ENCODE data around the gene SSBP3. TPM values are rescaled to one million over a fixed set of nuclear protein-coding genes. Genes with fewer than 3 reads are reported as not detected.
A peak's percentile ranks its signal among the peaks of the same experiment; 100 is the strongest.

The SSBP3 gene
- total RNA-seq, 1 experiment from 2014 or later, result 115 TPM

DNA sequence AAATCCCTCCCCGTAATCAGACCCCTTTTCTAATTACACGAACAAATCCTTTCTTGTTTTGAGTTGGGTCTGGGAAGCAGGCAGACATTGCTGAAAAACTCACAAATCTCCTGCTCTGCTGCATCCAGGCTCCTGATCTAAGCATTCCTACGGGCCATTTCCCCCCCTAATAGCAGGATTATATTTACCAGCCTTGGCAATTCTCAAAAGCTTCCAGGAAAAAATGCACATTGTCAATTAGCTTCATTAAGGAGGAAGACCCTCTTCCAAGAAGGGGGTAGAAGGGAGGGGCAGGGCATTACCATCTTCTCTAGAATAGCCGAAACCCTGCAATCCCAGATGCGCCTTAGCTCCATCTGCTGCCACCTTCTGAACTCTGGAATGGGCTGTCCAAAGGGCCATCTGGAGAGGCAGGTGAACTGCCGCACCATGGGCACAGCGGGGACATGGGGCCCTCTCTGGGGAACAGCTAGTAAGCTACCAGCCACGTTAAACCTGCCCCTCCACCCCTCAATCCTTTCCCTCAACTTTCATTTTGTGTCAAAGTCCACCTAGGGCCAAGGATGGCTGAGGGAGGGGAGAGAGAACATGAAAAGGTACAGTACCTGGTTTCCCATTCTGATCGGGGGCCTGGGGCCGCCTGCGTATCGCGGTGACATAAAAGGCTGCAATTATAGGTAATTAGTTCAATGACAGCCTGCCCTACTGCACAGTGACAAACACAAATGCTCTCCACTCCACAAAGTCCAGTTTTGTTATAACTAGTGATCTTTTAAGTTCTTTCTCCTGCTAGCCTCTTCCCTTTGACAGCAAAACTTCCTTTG lies 149.5 kb downstream of the SSBP3 start:
- TF ChIP-seq SMAD3 (CRISPR knock-in tag; IDR thresholded peaks at IDR 0.05; ENCODE audit: borderline replicate concordance), result no peak
- TF ChIP-seq ZNF263 (CRISPR knock-in tag; IDR thresholded peaks at IDR 0.05; ENCODE audit: low read depth), result no peak
- no peak for TF ChIP-seq GRHL2 (CRISPR knock-in tag; IDR thresholded peaks at IDR 0.05; ENCODE audit: insufficient replicate concordance, severe bottlenecking)
- TF ChIP-seq GABPB1 (CRISPR knock-in tag; IDR thresholded peaks at IDR 0.05), result no peak
- TF ChIP-seq, protein P1, sequence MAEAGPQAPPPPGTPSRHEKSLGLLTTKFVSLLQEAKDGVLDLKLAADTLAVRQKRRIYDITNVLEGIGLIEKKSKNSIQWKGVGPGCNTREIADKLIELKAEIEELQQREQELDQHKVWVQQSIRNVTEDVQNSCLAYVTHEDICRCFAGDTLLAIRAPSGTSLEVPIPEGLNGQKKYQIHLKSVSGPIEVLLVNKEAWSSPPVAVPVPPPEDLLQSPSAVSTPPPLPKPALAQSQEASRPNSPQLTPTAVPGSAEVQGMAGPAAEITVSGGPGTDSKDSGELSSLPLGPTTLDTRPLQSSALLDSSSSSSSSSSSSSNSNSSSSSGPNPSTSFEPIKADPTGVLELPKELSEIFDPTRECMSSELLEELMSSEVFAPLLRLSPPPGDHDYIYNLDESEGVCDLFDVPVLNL (CRISPR knock-in tag; IDR thresholded peaks at IDR 0.05; ENCODE audit: borderline replicate concordance, low read depth), result no peak
- no peak for TF ChIP-seq FOXK1 (CRISPR knock-in tag; IDR thresholded peaks at IDR 0.05)
- TF ChIP-seq TP53 (CRISPR knock-in tag; IDR thresholded peaks at IDR 0.05), result no peak
- TF ChIP-seq, protein P2, sequence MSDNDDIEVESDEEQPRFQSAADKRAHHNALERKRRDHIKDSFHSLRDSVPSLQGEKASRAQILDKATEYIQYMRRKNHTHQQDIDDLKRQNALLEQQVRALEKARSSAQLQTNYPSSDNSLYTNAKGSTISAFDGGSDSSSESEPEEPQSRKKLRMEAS (CRISPR knock-in tag; IDR thresholded peaks at IDR 0.05), result no peak
- H3K9me3 Mint-ChIP-seq, result no peaks in the 10 kb centered on the region
- peaks cover 41% of the 10 kb centered on the region for H3K4me1 Mint-ChIP-seq
- H3K36me3 Mint-ChIP-seq, result no peaks in the 10 kb centered on the region
- CTCF ChIA-PET, result interaction anchor here (0.6 kb wide), 1 partner anchor 17 kb away, joined by 3 read pairs; no protein-coding TSS in a partner anchor
- H3K27ac Mint-ChIP-seq, result peak overlapping the region; percentile 89
- no peak for DNase-seq (ENCODE audit: low spot score)
- no peaks in the 10 kb centered on the region for H3K27me3 Mint-ChIP-seq (ENCODE audit: low read depth)
- POLR2A ChIA-PET, result interaction anchor here (0.7 kb wide), 1 partner anchor 347 kb away, joined by 5 read pairs; no protein-coding TSS in a partner anchor
- ATAC-seq, result no peak
- no peak overlapping the region for H3K4me3 Mint-ChIP-seq

DNA sequence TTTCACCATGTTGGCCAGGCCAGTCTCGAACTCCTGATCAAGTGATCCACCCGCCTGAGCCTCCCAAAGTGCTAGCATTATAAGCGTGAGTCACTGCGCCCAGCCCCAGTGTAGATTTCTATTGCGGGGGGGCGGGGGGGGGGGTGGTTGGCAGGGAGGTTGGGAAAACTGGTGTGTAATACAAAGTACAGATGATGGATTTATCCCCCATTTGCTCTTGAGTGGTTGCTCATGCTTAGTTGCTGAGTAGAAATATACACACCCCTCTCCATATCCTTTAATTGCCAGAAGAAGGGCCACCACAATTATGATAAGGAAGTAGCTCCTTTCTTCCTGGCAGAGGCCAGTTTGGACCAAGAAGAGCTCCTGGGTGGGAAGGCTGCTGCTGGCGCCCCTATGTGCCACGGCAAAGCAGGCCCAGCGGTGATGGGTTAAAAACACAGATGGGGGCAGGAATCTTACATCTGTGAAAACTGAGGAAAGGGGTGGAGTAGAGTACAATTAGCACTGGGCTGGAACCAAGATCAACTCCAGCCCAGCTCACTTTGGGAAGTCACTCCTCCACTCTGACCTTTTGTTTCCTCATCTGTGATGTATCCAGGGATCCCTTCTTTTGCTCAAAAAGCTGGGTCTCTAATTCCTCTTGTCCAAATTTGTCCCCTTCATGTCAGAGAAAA lies 151.0 kb downstream of the SSBP3 start:
- Mint-ChIP-seq H3K9me3 (no peaks in the 10 kb centered on the region), H3K4me1 (peaks cover 36% of the 10 kb centered on the region), H3K4me3 (no peak overlapping the region), H3K27ac (no peak overlapping the region), H3K36me3 (no peaks in the 10 kb centered on the region; the same call in 1 of the 2 replicates), H3K27me3 (ENCODE audit: low read depth) (no peaks in the 10 kb centered on the region)
- no peak for ATAC-seq
- POLR2A ChIA-PET, result no interaction called here
- TF ChIP-seq FOXP1 (CRISPR knock-in tag; IDR thresholded peaks at IDR 0.05; ENCODE audit: borderline replicate concordance), result no peak
- TF ChIP-seq FOXK1 (CRISPR knock-in tag; IDR thresholded peaks at IDR 0.05), result no peak
- no peak for TF ChIP-seq TP53 (CRISPR knock-in tag; IDR thresholded peaks at IDR 0.05)
- no peak for TF ChIP-seq ZNF232 (CRISPR knock-in tag; IDR thresholded peaks at IDR 0.05)
- TF ChIP-seq GABPB1 (CRISPR knock-in tag; IDR thresholded peaks at IDR 0.05), result no peak
- TF ChIP-seq, protein P3, sequence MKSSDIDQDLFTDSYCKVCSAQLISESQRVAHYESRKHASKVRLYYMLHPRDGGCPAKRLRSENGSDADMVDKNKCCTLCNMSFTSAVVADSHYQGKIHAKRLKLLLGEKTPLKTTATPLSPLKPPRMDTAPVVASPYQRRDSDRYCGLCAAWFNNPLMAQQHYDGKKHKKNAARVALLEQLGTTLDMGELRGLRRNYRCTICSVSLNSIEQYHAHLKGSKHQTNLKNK (CRISPR knock-in tag; IDR thresholded peaks at IDR 0.05), result no peak
- no peak for TF ChIP-seq FOXJ3 (CRISPR knock-in tag; IDR thresholded peaks at IDR 0.05; ENCODE audit: borderline replicate concordance)
- TF ChIP-seq NFE2L1 (CRISPR knock-in tag; IDR thresholded peaks at IDR 0.05), result no peak
- no peak for TF ChIP-seq SOX15 (CRISPR knock-in tag; IDR thresholded peaks at IDR 0.05)
- TF ChIP-seq NFYB (CRISPR knock-in tag; conservative IDR thresholded peaks at IDR 0.05; ENCODE audit: low read depth), result no peak
- TF ChIP-seq, protein P4, sequence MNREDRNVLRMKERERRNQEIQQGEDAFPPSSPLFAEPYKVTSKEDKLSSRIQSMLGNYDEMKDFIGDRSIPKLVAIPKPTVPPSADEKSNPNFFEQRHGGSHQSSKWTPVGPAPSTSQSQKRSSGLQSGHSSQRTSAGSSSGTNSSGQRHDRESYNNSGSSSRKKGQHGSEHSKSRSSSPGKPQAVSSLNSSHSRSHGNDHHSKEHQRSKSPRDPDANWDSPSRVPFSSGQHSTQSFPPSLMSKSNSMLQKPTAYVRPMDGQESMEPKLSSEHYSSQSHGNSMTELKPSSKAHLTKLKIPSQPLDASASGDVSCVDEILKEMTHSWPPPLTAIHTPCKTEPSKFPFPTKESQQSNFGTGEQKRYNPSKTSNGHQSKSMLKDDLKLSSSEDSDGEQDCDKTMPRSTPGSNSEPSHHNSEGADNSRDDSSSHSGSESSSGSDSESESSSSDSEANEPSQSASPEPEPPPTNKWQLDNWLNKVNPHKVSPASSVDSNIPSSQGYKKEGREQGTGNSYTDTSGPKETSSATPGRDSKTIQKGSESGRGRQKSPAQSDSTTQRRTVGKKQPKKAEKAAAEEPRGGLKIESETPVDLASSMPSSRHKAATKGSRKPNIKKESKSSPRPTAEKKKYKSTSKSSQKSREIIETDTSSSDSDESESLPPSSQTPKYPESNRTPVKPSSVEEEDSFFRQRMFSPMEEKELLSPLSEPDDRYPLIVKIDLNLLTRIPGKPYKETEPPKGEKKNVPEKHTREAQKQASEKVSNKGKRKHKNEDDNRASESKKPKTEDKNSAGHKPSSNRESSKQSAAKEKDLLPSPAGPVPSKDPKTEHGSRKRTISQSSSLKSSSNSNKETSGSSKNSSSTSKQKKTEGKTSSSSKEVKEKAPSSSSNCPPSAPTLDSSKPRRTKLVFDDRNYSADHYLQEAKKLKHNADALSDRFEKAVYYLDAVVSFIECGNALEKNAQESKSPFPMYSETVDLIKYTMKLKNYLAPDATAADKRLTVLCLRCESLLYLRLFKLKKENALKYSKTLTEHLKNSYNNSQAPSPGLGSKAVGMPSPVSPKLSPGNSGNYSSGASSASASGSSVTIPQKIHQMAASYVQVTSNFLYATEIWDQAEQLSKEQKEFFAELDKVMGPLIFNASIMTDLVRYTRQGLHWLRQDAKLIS (CRISPR knock-in tag; IDR thresholded peaks at IDR 0.05; ENCODE audit: borderline replicate concordance), result no peak
- no peak for TF ChIP-seq SMAD4 (CRISPR knock-in tag; IDR thresholded peaks at IDR 0.05)
- TF ChIP-seq, protein P5, sequence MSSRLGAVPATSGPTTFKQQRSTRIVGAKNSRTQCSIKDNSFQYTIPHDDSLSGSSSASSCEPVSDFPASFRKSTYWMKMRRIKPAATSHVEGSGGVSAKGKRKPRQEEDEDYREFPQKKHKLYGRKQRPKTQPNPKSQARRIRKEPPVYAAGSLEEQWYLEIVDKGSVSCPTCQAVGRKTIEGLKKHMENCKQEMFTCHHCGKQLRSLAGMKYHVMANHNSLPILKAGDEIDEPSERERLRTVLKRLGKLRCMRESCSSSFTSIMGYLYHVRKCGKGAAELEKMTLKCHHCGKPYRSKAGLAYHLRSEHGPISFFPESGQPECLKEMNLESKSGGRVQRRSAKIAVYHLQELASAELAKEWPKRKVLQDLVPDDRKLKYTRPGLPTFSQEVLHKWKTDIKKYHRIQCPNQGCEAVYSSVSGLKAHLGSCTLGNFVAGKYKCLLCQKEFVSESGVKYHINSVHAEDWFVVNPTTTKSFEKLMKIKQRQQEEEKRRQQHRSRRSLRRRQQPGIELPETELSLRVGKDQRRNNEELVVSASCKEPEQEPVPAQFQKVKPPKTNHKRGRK (CRISPR knock-in tag; IDR thresholded peaks at IDR 0.05; ENCODE audit: borderline replicate concordance), result no peak
- TF ChIP-seq OVOL2 (CRISPR knock-in tag; IDR thresholded peaks at IDR 0.05; ENCODE audit: borderline replicate concordance), result no peak
- TF ChIP-seq ELF4 (CRISPR knock-in tag; IDR thresholded peaks at IDR 0.05; ENCODE audit: low read depth), result no peak
- TF ChIP-seq ZNF416 (CRISPR knock-in tag; IDR thresholded peaks at IDR 0.05), result no peak
- no peak for TF ChIP-seq NR2C2 (CRISPR knock-in tag; IDR thresholded peaks at IDR 0.05)
- TF ChIP-seq ETV6 (CRISPR knock-in tag; IDR thresholded peaks at IDR 0.05), result no peak
- DNase-seq (ENCODE audit: low spot score), result no peak
- CTCF ChIA-PET, result no interaction called here

Measured in WTC11 (cell line).